Measurements from ENCODE around the gene DARS2.

Gene DARS2

GRCh38 chr1:173888749-173889148 is 64.3 kb downstream of the DARS2 start:
- DNase-seq (ENCODE audit: low read depth, low spot score) = no peak
- Histone ChIP-seq H3K9me3 (ENCODE audit: low read depth, low read length) (no peaks in the 10 kb centered on the region), H3K9ac (ENCODE audit: insufficient read length) (no peak overlapping the region), H3K36me3 (ENCODE audit: insufficient read depth, low read length) (peaks cover 11% of the 10 kb centered on the region; the same call in 1 of the 2 replicates), H3K27ac (no peak overlapping the region), H3K4me3 (no peak overlapping the region)
- no peak for TF ChIP-seq EZH2 (IDR thresholded peaks at IDR 0.05)
- TF ChIP-seq FOXP2 (optimal IDR thresholded peaks at IDR 0.05; ENCODE audit: control extremely low read depth, extremely low read length, insufficient read depth) = no peak
- TF ChIP-seq POLR2AphosphoS5 (IDR thresholded peaks at IDR 0.05; ENCODE audit: borderline replicate concordance, low read depth, low read length) = no peak

- peaks cover 11% of the 10 kb centered on the region; the same call in 1 of the 2 replicates for H3K36me3 ChIP-seq (ENCODE audit: insufficient read depth, low read length)
- H3K27ac ChIP-seq = no peak overlapping the region
- H3K9ac ChIP-seq (ENCODE audit: insufficient read length) = no peak overlapping the region
- TF ChIP-seq FOXP2 (optimal IDR thresholded peaks at IDR 0.05; ENCODE audit: control extremely low read depth, extremely low read length, insufficient read depth) = no peak
- no peak for TF ChIP-seq POLR2AphosphoS5 (IDR thresholded peaks at IDR 0.05; ENCODE audit: borderline replicate concordance, low read depth, low read length)
- TF ChIP-seq EZH2 (IDR thresholded peaks at IDR 0.05) = no peak
- no peaks in the 10 kb centered on the region for H3K9me3 ChIP-seq (ENCODE audit: low read depth, low read length)
- H3K4me3 ChIP-seq = no peak overlapping the region
- no peak for DNase-seq (ENCODE audit: low read depth, low spot score)
Measured at GRCh38 chr1:173889885-173890284, 65.4 kb downstream of the DARS2 start.

- Histone ChIP-seq H3K4me3 (no peak overlapping the region), H3K9ac (ENCODE audit: insufficient read length) (no peak overlapping the region), H3K27ac (no peak overlapping the region), H3K9me3 (ENCODE audit: low read depth, low read length) (no peaks in the 10 kb centered on the region), H3K36me3 (ENCODE audit: insufficient read depth, low read length) (no peaks in the 10 kb centered on the region)
- TF ChIP-seq FOXP2 (optimal IDR thresholded peaks at IDR 0.05; ENCODE audit: control extremely low read depth, extremely low read length, insufficient read depth) = no peak
- TF ChIP-seq EZH2 (IDR thresholded peaks at IDR 0.05) = no peak
- TF ChIP-seq POLR2AphosphoS5 (IDR thresholded peaks at IDR 0.05; ENCODE audit: borderline replicate concordance, low read depth, low read length) = no peak
- no peak for DNase-seq (ENCODE audit: low read depth, low spot score)
Measured at GRCh38 chr1:173893611-173894010, 69.1 kb downstream of the DARS2 start.

GRCh38 chr1:173894189-173894588 is 69.7 kb downstream of the DARS2 start:
- H3K36me3 ChIP-seq (ENCODE audit: insufficient read depth, low read length) = no peaks in the 10 kb centered on the region
- H3K27ac ChIP-seq = no peak overlapping the region
- no peak overlapping the region for H3K9ac ChIP-seq (ENCODE audit: insufficient read length)
- no peak for TF ChIP-seq POLR2AphosphoS5 (IDR thresholded peaks at IDR 0.05; ENCODE audit: borderline replicate concordance, low read depth, low read length)
- TF ChIP-seq EZH2 (IDR thresholded peaks at IDR 0.05) = no peak
- no peak for TF ChIP-seq FOXP2 (optimal IDR thresholded peaks at IDR 0.05; ENCODE audit: control extremely low read depth, extremely low read length, insufficient read depth)
- no peak for DNase-seq (ENCODE audit: low read depth, low spot score)
- H3K4me3 ChIP-seq = no peak overlapping the region
- no peaks in the 10 kb centered on the region for H3K9me3 ChIP-seq (ENCODE audit: low read depth, low read length)

- TF ChIP-seq POLR2AphosphoS5 (IDR thresholded peaks at IDR 0.05; ENCODE audit: borderline replicate concordance, low read depth, low read length) = no peak
- no peak for TF ChIP-seq FOXP2 (optimal IDR thresholded peaks at IDR 0.05; ENCODE audit: control extremely low read depth, extremely low read length, insufficient read depth)
- no peak for TF ChIP-seq EZH2 (IDR thresholded peaks at IDR 0.05)
- no peak for DNase-seq (ENCODE audit: low read depth, low spot score)
- H3K9me3 ChIP-seq (ENCODE audit: low read depth, low read length) = no peaks in the 10 kb centered on the region
- H3K36me3 ChIP-seq (ENCODE audit: insufficient read depth, low read length) = no peaks in the 10 kb centered on the region
- H3K9ac ChIP-seq (ENCODE audit: insufficient read length) = no peak overlapping the region
- H3K27ac ChIP-seq = peak overlapping the region; percentile 28; the same call in 1 of the 2 replicates
- peak overlapping the region; percentile 13; the same call in 1 of the 2 replicates for H3K4me3 ChIP-seq
Measured at GRCh38 chr1:173900427-173900826, 76.0 kb downstream of the DARS2 start.

- DNase-seq (ENCODE audit: low read depth, low spot score) = no peak
- TF ChIP-seq FOXP2 (optimal IDR thresholded peaks at IDR 0.05; ENCODE audit: control extremely low read depth, extremely low read length, insufficient read depth) (no peak), EZH2 (IDR thresholded peaks at IDR 0.05) (no peak), POLR2AphosphoS5 (IDR thresholded peaks at IDR 0.05; ENCODE audit: borderline replicate concordance, low read depth, low read length) (no peak)
Measured at GRCh38 chr1:173900992-173901391, 76.5 kb downstream of the DARS2 start.

GRCh38 chr1:173903827-173904531 is 79.5 kb downstream of the DARS2 start:
- TF ChIP-seq FOXP2 (optimal IDR thresholded peaks at IDR 0.05; ENCODE audit: control extremely low read depth, extremely low read length, insufficient read depth) = no peak
- no peak for TF ChIP-seq EZH2 (IDR thresholded peaks at IDR 0.05)
- no peak for TF ChIP-seq POLR2AphosphoS5 (IDR thresholded peaks at IDR 0.05; ENCODE audit: borderline replicate concordance, low read depth, low read length)
- DNase-seq (ENCODE audit: low read depth, low spot score) = no peak

More at GRCh38 chr1:173900992-173901391, 76.5 kb downstream of the DARS2 start:
- Histone ChIP-seq H3K27ac (peak overlapping the region; percentile 28; the same call in 1 of the 2 replicates), H3K4me3 (peak overlapping the region; percentile 13; the same call in 1 of the 2 replicates), H3K9ac (ENCODE audit: insufficient read length) (no peak overlapping the region), H3K9me3 (ENCODE audit: low read depth, low read length) (no peaks in the 10 kb centered on the region), H3K36me3 (ENCODE audit: insufficient read depth, low read length) (no peaks in the 10 kb centered on the region)

More at GRCh38 chr1:173903827-173904531, 79.5 kb downstream of the DARS2 start:
- Histone ChIP-seq H3K4me3 (no peak overlapping the region), H3K9me3 (ENCODE audit: low read depth, low read length) (no peaks in the 10 kb centered on the region), H3K9ac (ENCODE audit: insufficient read length) (no peak overlapping the region), H3K36me3 (ENCODE audit: insufficient read depth, low read length) (no peaks in the 10 kb centered on the region), H3K27ac (no peak overlapping the region)
